HepG2 (cell line): ENCODE results near the gene ZNF491. TPM values are rescaled to one million over a fixed set of nuclear protein-coding genes. Genes with fewer than 3 reads are reported as not detected.

Source experiments
- ATF2 ChIP-seq: sonication (generic); formaldehyde crosslinking; IDR thresholded peaks from 2 replicates; pipeline ENCODE4 v1.4.0; 2020; ENCODE audit warnings: missing genetic modification reagents
- CENPX ChIP-seq: sonication (generic); formaldehyde crosslinking; IDR thresholded peaks from 2 replicates; pipeline ENCODE4 v1.9.0; 2021; ENCODE audit warnings: mild to moderate bottlenecking, missing genetic modification reagents, moderate library complexity
- E2F1 ChIP-seq: sonication (generic); formaldehyde crosslinking; IDR thresholded peaks from 2 replicates; pipeline ENCODE4 v1.5.0; 2020; ENCODE audit warnings: missing genetic modification reagents
- NFKB2 ChIP-seq: sonication (generic); formaldehyde crosslinking; IDR thresholded peaks from 2 replicates; pipeline ENCODE4 v1.4.0; 2020; ENCODE audit warnings: missing genetic modification reagents, borderline replicate concordance
- NONO ChIP-seq, 2 experiments: fragments of 450-650 bp in 1 of 2; sonication (generic) in 1 of 2; formaldehyde crosslinking in 1 of 2; IDR thresholded peaks in 1 of 2; conservative IDR thresholded peaks in 1 of 2; 2 replicates each; pipeline versions ENCODE4 v1.6.1 to v1.8.0; 2017 to 2022; ENCODE audit warnings: mild to moderate bottlenecking in 1 of 2, missing genetic modification reagents in 1 of 2, moderate library complexity in 1 of 2
- PPARG ChIP-seq: conservative IDR thresholded peaks from 2 replicates; pipeline ENCODE4 v1.6.1; 2016; ENCODE audit warnings: missing biosample characterization, missing genetic modification reagents
- RARG ChIP-seq: sonication (generic); formaldehyde crosslinking; IDR thresholded peaks from 2 replicates; pipeline ENCODE4 v1.4.0; 2020; ENCODE audit warnings: low read depth, mild to moderate bottlenecking, missing genetic modification reagents
- SAP130 ChIP-seq: IDR thresholded peaks from 2 replicates; pipeline ENCODE4 v1.6.1; 2016; ENCODE audit warnings: low read depth
- SATB2 ChIP-seq: sonication (generic); formaldehyde crosslinking; IDR thresholded peaks from 2 replicates; pipeline ENCODE4 v1.5.0; 2020; ENCODE audit warnings: missing genetic modification reagents
- SNAPC5 ChIP-seq: sonication (generic); formaldehyde crosslinking; IDR thresholded peaks from 2 replicates; pipeline ENCODE4 v1.8.1; 2023; ENCODE audit warnings: mild to moderate bottlenecking, missing genetic modification reagents, borderline replicate concordance
- TARDBP ChIP-seq: sonication (generic); formaldehyde crosslinking; IDR thresholded peaks from 2 replicates; pipeline ENCODE4 v1.8.0; 2022; ENCODE audit warnings: mild to moderate bottlenecking, missing genetic modification reagents
- TCF12 ChIP-seq, 2 experiments: fragments of 450-650 bp in 1 of 2; sonication (generic) in 1 of 2; formaldehyde crosslinking in 1 of 2; IDR thresholded peaks; 2 replicates each; pipeline versions ENCODE4 v1.6.1 to v1.8.0; 2017 to 2022; ENCODE audit warnings: antibody characterized with exemption in 1 of 2, mild to moderate bottlenecking in 1 of 2, missing genetic modification reagents in 1 of 2, moderate library complexity in 1 of 2
- TEAD3 ChIP-seq: optimal IDR thresholded peaks from 2 replicates; pipeline ENCODE3; 2016; ENCODE audit warnings: borderline replicate concordance
- ZKSCAN8 ChIP-seq: IDR thresholded peaks from 2 replicates; pipeline ENCODE4 v1.6.1; 2016; ENCODE audit warnings: borderline replicate concordance, missing genetic modification reagents, missing compliant biosample characterization
- ZNF225 ChIP-seq: sonication (generic); formaldehyde crosslinking; IDR thresholded peaks from 2 replicates; pipeline ENCODE4 v1.4.0; 2020; ENCODE audit warnings: mild to moderate bottlenecking, missing genetic modification reagents
- ZNF234 ChIP-seq: sonication (generic); formaldehyde crosslinking; conservative IDR thresholded peaks from 2 replicates; pipeline ENCODE4 v1.5.1; 2020; ENCODE audit warnings: mild to moderate bottlenecking, missing genetic modification reagents
- ZNF484 ChIP-seq: sonication (generic); formaldehyde crosslinking; IDR thresholded peaks from 2 replicates; pipeline ENCODE4 v1.5.1; 2020; ENCODE audit warnings: mild to moderate bottlenecking, low read depth, missing genetic modification reagents, borderline replicate concordance
- ZNF713 ChIP-seq: sonication (generic); formaldehyde crosslinking; IDR thresholded peaks from 2 replicates; pipeline ENCODE4 v1.4.0; 2020; ENCODE audit warnings: mild to moderate bottlenecking, missing genetic modification reagents
- ZNF790 ChIP-seq: sonication (generic); formaldehyde crosslinking; IDR thresholded peaks from 2 replicates; pipeline ENCODE4 v1.8.0; 2022; ENCODE audit warnings: missing genetic modification reagents, mild to moderate bottlenecking, borderline replicate concordance
- ZNF839 ChIP-seq: sonication (generic); formaldehyde crosslinking; IDR thresholded peaks from 2 replicates; pipeline ENCODE4 v1.4.0; 2020; ENCODE audit warnings: missing genetic modification reagents, mild to moderate bottlenecking, borderline replicate concordance
- polyA plus RNA-seq, 8 experiments: library from polyadenylated mRNA; depleted of rRNA in 3 of 8; stranded (reverse) in 7 of 8; unstranded in 1 of 8; fragments of >200 nt; fragmentation: Illumina TruSeq in 4 of 8; extraction: Trizol in 4 of 8; gene quantifications; 2 replicates each; pipeline versions ENCODE4 v1.2.1 to v1.2.3, GENCODE V29; 2011 to 2016; ENCODE audit warnings: low read depth in 4 of 8, missing spikeins in 1 of 8, mixed read lengths in 1 of 8; ENCODE audit not compliant: insufficient read depth in 1 of 8
- total RNA-seq, 5 experiments: library from RNA; depleted of rRNA; stranded (reverse); fragments of >200 nt; fragmentation: Illumina TruSeq; extraction: Trizol; gene quantifications; 2 replicates each; pipeline ENCODE4 v1.2.3, GENCODE V29; 2016; ENCODE audit warnings: low read depth in 1 of 5
- TF ChIP-seq, protein P1 (sequence below): sonication (generic); formaldehyde crosslinking; IDR thresholded peaks from 2 replicates; pipeline ENCODE4 v1.5.0; 2020; ENCODE audit warnings: missing genetic modification reagents
- TF ChIP-seq, protein P2 (sequence below): sonication (generic); formaldehyde crosslinking; IDR thresholded peaks from 2 replicates; pipeline ENCODE4 v1.4.0; 2020; ENCODE audit warnings: missing genetic modification reagents, mild to moderate bottlenecking, borderline replicate concordance

Gene ZNF491
- total and polyA plus RNA-seq, 2 of the 13 experiments (the other 11 are each of a cell fraction or from before 2014, with no cell fraction given), result 0.57 to 2.2 TPM

DNA sequence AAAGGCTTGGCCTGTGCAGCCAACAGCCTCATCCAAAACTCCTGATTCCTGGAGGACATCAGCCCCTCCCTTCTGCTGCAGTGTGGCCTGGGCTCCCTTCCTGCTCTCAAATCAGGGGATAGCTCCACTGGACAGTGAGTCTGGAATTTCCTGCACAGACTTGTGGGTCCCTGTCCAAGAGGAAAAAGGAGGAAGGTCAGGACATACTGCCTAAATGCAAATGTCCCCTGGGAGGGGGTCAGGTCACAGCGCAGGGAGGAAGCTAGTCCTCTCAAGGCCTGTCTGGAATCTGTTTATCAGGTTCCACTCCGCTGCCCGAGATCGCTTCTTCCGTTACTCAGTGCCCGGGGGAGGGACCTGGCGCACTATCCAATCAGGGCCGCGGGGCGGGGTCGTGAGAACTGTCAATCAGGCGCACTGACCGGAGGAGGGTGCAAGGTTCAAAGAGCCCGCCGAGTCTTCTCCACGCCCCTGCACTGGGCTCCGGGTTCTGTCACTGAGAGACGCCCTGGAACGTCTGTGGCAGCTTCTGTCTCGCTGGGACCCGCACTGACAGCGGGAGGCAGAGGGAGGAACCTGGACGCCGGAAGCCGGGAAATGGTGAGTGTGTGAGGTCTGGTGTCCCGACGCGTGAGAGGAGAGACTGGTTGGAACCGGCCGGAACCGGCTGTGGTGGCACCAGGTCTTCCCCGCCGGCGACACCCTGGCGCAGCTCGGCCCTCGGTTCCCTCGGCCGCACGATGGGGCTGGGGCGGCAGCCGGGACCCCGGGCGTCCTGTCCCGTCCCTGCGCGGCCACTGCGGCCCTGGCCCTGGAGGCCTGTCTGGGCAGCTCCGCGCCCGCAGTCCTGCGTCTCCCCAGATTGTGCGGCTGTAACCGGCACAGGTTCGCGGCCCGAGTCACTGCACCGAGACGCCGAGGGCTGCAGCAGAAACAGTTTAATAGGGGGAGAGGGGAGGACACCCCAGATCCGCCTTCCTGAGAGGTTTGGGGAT lies 31.4 kb upstream of the ZNF491 start, which contains the start of gene ZNF441 (continued):
- peak; percentile 96 for TF ChIP-seq SAP130 (CRISPR knock-in tag)
- no peak for TF ChIP-seq ZNF484 (CRISPR knock-in tag)
- peak; percentile 70 for TF ChIP-seq TEAD3
- no peak for TF ChIP-seq ZNF234
- TF ChIP-seq ATF2 (CRISPR knock-in tag), result peak; percentile 71
- TF ChIP-seq ZNF225 (CRISPR knock-in tag), result no peak
- TF ChIP-seq, protein P1, sequence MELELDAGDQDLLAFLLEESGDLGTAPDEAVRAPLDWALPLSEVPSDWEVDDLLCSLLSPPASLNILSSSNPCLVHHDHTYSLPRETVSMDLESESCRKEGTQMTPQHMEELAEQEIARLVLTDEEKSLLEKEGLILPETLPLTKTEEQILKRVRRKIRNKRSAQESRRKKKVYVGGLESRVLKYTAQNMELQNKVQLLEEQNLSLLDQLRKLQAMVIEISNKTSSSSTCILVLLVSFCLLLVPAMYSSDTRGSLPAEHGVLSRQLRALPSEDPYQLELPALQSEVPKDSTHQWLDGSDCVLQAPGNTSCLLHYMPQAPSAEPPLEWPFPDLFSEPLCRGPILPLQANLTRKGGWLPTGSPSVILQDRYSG (CRISPR knock-in tag), result no peak
- TF ChIP-seq SATB2 (CRISPR knock-in tag), result no peak
- no peak for TF ChIP-seq TCF12 (IDR thresholded peaks at IDR 0.05)
- TF ChIP-seq TCF12 (CRISPR knock-in tag; IDR thresholded peaks at IDR 0.05), result 0 out of 2 replicates have a peak, but pooled peaks have one; percentile 63
- no peak for TF ChIP-seq PPARG (CRISPR knock-in tag)
- TF ChIP-seq ZKSCAN8 (CRISPR knock-in tag), result no peak; the same call in 1 of the 2 replicates
- TF ChIP-seq SNAPC5 (CRISPR knock-in tag), result 0 out of 2 replicates have a peak, but pooled peaks have one; percentile 44
- TF ChIP-seq ZNF713 (CRISPR knock-in tag), result no peak
- no peak for TF ChIP-seq CENPX (CRISPR knock-in tag)
- TF ChIP-seq TARDBP (CRISPR knock-in tag), result peak; percentile 51; the same call in 1 of the 2 replicates
- TF ChIP-seq NFKB2 (CRISPR knock-in tag), result no peak
- TF ChIP-seq NONO (IDR thresholded peaks at IDR 0.05), result no peak
- no peak; the same call in 1 of the 2 replicates for TF ChIP-seq NONO (CRISPR knock-in tag; conservative IDR thresholded peaks at IDR 0.05)
- no peak for TF ChIP-seq ZNF790
- no peak for TF ChIP-seq E2F1
- TF ChIP-seq, protein P2, sequence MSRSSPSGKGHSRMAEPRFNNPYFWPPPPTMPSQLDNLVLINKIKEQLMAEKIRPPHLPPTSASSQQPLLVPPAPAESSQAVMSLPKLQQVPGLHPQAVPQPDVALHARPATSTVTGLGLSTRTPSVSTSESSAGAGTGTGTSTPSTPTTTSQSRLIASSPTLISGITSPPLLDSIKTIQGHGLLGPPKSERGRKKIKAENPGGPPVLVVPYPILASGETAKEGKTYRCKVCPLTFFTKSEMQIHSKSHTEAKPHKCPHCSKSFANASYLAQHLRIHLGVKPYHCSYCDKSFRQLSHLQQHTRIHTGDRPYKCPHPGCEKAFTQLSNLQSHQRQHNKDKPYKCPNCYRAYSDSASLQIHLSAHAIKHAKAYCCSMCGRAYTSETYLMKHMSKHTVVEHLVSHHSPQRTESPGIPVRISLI (CRISPR knock-in tag), result no peak
- no peak for TF ChIP-seq ZNF839 (CRISPR knock-in tag)
- 0 out of 2 replicates have a peak, but pooled peaks have one; percentile 29 for TF ChIP-seq RARG
